SU-DHL-6 (cell line): ENCODE results near the gene EFL1.

Source experiments
- H2AFZ ChIP-seq: fragments of 200-600 bp; sonication (generic); 2 replicates; pipeline ENCODE4 v1.6.1; 2014; ENCODE audit warnings: low read depth, mild to moderate bottlenecking, moderate library complexity, mixed read lengths, antibody characterized with exemption, low read length; ENCODE audit not compliant: severe bottlenecking
- H3F3A ChIP-seq: fragments of 200-600 bp; shearing (Covaris generic); 2 replicates; pipeline ENCODE4 v1.6.0; 2016; ENCODE audit warnings: antibody characterized with exemption, mild to moderate bottlenecking; ENCODE audit not compliant: insufficient read depth
- H3K27ac ChIP-seq: fragments of 200-600 bp; sonication (generic); 2 replicates; pipeline ENCODE4 v1.5.1; 2016; ENCODE audit warnings: low read depth, mild to moderate bottlenecking, low read length, moderate library complexity, mixed read lengths
- H3K27me3 ChIP-seq: fragments of 200-600 bp; sonication (generic), shearing (Covaris generic); 2 replicates; pipeline ENCODE4 v1.6.0; 2014; ENCODE audit warnings: mild to moderate bottlenecking, low read length
- H3K36me3 ChIP-seq: fragments of 200-600 bp; sonication (generic); 2 replicates; pipeline ENCODE4 v1.6.1; 2014; ENCODE audit warnings: mild to moderate bottlenecking, low read length, mixed read lengths
- H3K4me2 ChIP-seq: fragments of 300-600, 200-600 bp; shearing (Covaris generic), sonication (generic); 2 replicates; pipeline ENCODE4 v1.6.0; 2014; ENCODE audit warnings: low read length, low read depth, mild to moderate bottlenecking; ENCODE audit not compliant: poor library complexity, severe bottlenecking
- H3K4me3 ChIP-seq: fragments of 200-600 bp; sonication (generic); 2 replicates; pipeline ENCODE4 v1.5.1; 2014; ENCODE audit warnings: antibody characterized with exemption, low read length, mild to moderate bottlenecking, mixed read lengths; ENCODE audit not compliant: insufficient read depth, poor library complexity, severe bottlenecking
- H3K79me2 ChIP-seq: fragments of 200-600 bp; sonication (generic); 2 replicates; pipeline ENCODE4 v1.6.1; 2014; ENCODE audit warnings: mild to moderate bottlenecking, low read length, moderate library complexity; ENCODE audit not compliant: insufficient read depth
- H3K9ac ChIP-seq: fragments of 200-600 bp; sonication (generic); 2 replicates; pipeline ENCODE4 v1.7.0; 2014; ENCODE audit warnings: mild to moderate bottlenecking, low read length
- H3K9me2 ChIP-seq: fragments of 200-600 bp; sonication (generic); replicated peaks from 2 replicates; pipeline ENCODE4 v1.6.1; 2014; ENCODE audit warnings: low read length; ENCODE audit not compliant: insufficient read depth
- H3K9me3 ChIP-seq: fragments of 200-600 bp; sonication (generic); 2 replicates; pipeline ENCODE4 v1.6.1; 2014; ENCODE audit warnings: low read length, mixed read lengths; ENCODE audit not compliant: insufficient read depth
- H4K20me1 ChIP-seq: fragments of 200-600 bp; sonication (generic); 2 replicates; pipeline ENCODE4 v1.6.1; 2014; ENCODE audit warnings: low read depth, mild to moderate bottlenecking, antibody characterized with exemption, low read length, moderate library complexity, mixed read lengths
- CTCF ChIP-seq: fragments of 200-600 bp; sonication (generic); IDR thresholded peaks from one replicate; pipeline ENCODE4 v1.5.1; 2017; ENCODE audit warnings: antibody characterized with exemption, mild to moderate bottlenecking, low read length, moderate library complexity; ENCODE audit not compliant: insufficient read depth, poor library complexity, severe bottlenecking
- EZH2phosphoT487 ChIP-seq: fragments of 200-600 bp; sonication (generic), shearing (Covaris generic); conservative IDR thresholded peaks from 2 replicates; pipeline ENCODE4 v1.6.1; 2018; ENCODE audit warnings: mild to moderate bottlenecking, antibody characterized with exemption, low read length, moderate library complexity, mixed read lengths

EFL1 gene

GRCh38 chr15:82134461-82134860, 128.1 kb downstream of the EFL1 start:
- no peaks in the 10 kb centered on the region for H3K27me3 ChIP-seq
- no peaks in the 10 kb centered on the region for H3K9me3 ChIP-seq
- no peaks in the 10 kb centered on the region for H3F3A ChIP-seq
- H3K4me2 ChIP-seq: no peak overlapping the region
- H3K79me2 ChIP-seq: no peaks in the 10 kb centered on the region
- H3K9me2 ChIP-seq: no peaks in the 10 kb centered on the region
- H3K9ac ChIP-seq: no peak overlapping the region
- H3K27ac ChIP-seq: no peak overlapping the region
- H3K4me3 ChIP-seq: no peak overlapping the region
- no peaks in the 10 kb centered on the region for H4K20me1 ChIP-seq
- no peak overlapping the region for H2AFZ ChIP-seq
- TF ChIP-seq EZH2phosphoT487 (no peak), CTCF (no peak)
- H3K36me3 ChIP-seq: peaks cover 4% of the 10 kb centered on the region; the same call in 1 of the 2 replicates

- H3K79me2 ChIP-seq: no peaks in the 10 kb centered on the region
- TF ChIP-seq EZH2phosphoT487: no peak
- TF ChIP-seq CTCF: no peak
- no peak overlapping the region for H3K4me2 ChIP-seq
- H3K4me3 ChIP-seq: no peak overlapping the region
- H3K27ac ChIP-seq: no peak overlapping the region
- H2AFZ ChIP-seq: no peak overlapping the region
- no peaks in the 10 kb centered on the region for H3K9me2 ChIP-seq
- no peak overlapping the region for H3K9ac ChIP-seq
- no peaks in the 10 kb centered on the region for H3F3A ChIP-seq
- no peaks in the 10 kb centered on the region for H3K9me3 ChIP-seq
- no peaks in the 10 kb centered on the region for H3K27me3 ChIP-seq
- H4K20me1 ChIP-seq: no peaks in the 10 kb centered on the region
- H3K36me3 ChIP-seq: peaks cover 3% of the 10 kb centered on the region; the same call in 1 of the 2 replicates
Observed at GRCh38 chr15:82133251-82133650, 129.3 kb downstream of the EFL1 start.

- no peak overlapping the region for H3K9ac ChIP-seq
- H3K4me3 ChIP-seq: no peak overlapping the region
- H3K4me2 ChIP-seq: no peak overlapping the region
- H4K20me1 ChIP-seq: no peaks in the 10 kb centered on the region
- TF ChIP-seq EZH2phosphoT487: no peak
- no peak for TF ChIP-seq CTCF
- H3K27ac ChIP-seq: no peak overlapping the region
- H3K79me2 ChIP-seq: no peaks in the 10 kb centered on the region
- no peak overlapping the region for H2AFZ ChIP-seq
- H3K36me3 ChIP-seq: no peaks in the 10 kb centered on the region
- no peaks in the 10 kb centered on the region for H3K27me3 ChIP-seq
- H3K9me3 ChIP-seq: no peaks in the 10 kb centered on the region
- no peaks in the 10 kb centered on the region for H3K9me2 ChIP-seq
- no peaks in the 10 kb centered on the region for H3F3A ChIP-seq
Observed at GRCh38 chr15:82132742-82133141, 129.8 kb downstream of the EFL1 start.

GRCh38 chr15:82132096-82132495, 130.4 kb downstream of the EFL1 start:
- no peak overlapping the region for H3K9ac ChIP-seq
- H3K4me3 ChIP-seq: no peak overlapping the region
- H3K36me3 ChIP-seq: no peaks in the 10 kb centered on the region
- no peaks in the 10 kb centered on the region for H3K9me2 ChIP-seq
- H3F3A ChIP-seq: no peaks in the 10 kb centered on the region
- H4K20me1 ChIP-seq: no peaks in the 10 kb centered on the region
- no peak overlapping the region for H3K27ac ChIP-seq
- H2AFZ ChIP-seq: no peak overlapping the region
- no peaks in the 10 kb centered on the region for H3K9me3 ChIP-seq
- no peak overlapping the region for H3K4me2 ChIP-seq
- TF ChIP-seq CTCF (no peak), EZH2phosphoT487 (no peak)
- H3K27me3 ChIP-seq: no peaks in the 10 kb centered on the region
- no peaks in the 10 kb centered on the region for H3K79me2 ChIP-seq
